ENCODE results near the gene TMEM190. TPM values are rescaled to one million over a fixed set of nuclear protein-coding genes. Genes with fewer than 3 reads are reported as not detected.

Gene TMEM190
- total and polyA plus RNA-seq, 10 of the 15 experiments (the other 5 are each of a cell fraction or from before 2014, with no cell fraction given): not detected

DNA sequence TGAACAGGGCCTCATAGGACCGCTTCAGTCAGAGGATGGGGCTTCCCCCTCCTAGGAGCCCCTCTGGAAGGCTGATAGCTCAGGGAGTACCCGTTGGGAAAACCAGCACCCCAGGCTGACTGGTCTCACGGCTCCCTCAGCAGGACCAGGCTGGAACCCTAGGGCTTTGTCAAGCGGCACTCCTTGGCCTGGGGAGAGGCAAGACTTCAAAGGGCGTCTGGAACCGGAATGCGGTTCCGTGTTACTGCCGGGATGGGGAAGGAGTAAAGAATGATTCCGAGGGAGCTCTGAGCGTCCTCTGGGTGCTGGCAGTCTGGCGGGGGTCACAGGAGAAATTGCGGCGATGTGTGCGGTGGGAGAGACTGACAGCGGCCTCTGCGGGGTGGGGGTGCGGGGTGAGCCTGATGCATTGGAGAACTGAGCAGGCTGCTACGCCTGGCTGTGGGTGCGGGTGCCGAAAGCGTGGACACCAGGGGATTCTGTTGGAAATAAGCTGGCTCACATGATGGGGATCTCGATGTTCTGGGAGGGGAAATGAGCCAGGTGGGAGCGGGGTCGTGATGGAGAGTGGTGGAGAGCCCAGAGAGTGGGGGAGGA, 24.0 kb upstream of the TMEM190 start:
- Histone ChIP-seq H3K4me1 (ENCODE audit: control insufficient read depth, insufficient read depth, low read length) (no peaks in the 10 kb centered on the region; the same call in 1 of the 2 replicates), H4K20me1 (ENCODE audit: control insufficient read depth, insufficient read depth) (no peaks in the 10 kb centered on the region; the same call in 1 of the 2 replicates), H3K79me2 (ENCODE audit: control insufficient read depth, insufficient read depth, low read length) (no peaks in the 10 kb centered on the region), H3K27ac (ENCODE audit: control insufficient read depth, insufficient read depth) (no peak overlapping the region), H3K4me3 (no peak overlapping the region), H3K4me2 (ENCODE audit: control insufficient read depth, insufficient read depth) (no peak overlapping the region), H3K9me3 (replicated peaks; ENCODE audit: control insufficient read depth, insufficient read depth, low read length) (no peaks in the 10 kb centered on the region), H2AFZ (ENCODE audit: control insufficient read depth, low read depth, low read length) (no peak overlapping the region), H3K27me3 (replicated peaks in 1 of 2; ENCODE audit: control insufficient read depth in 2 of 2, insufficient read depth in 2 of 2, low read length in 1 of 2) (peaks cover 4 to 13% of the 10 kb centered on the region in 2 experiments; a peak in 3 of 4 replicates), H3K36me3 (ENCODE audit: control insufficient read depth in 2 of 2, insufficient read depth in 2 of 2, low read length in 1 of 2) (no peaks in the 10 kb centered on the region), H3K9ac (ENCODE audit: control insufficient read depth, insufficient read depth, low read length) (no peak overlapping the region)
- in situ Hi-C loops (cut with MboI): no loop called here
- no peak for ATAC-seq
- ChIA-PET SMC1A (ENCODE audit: uncharacterized antibody, unreplicated experiment) (interaction anchor here (1.1 kb wide), 1 partner anchor 13 kb away, joined by 3 read pairs; the partner anchor contains the start of gene KMT5C), CTCF (no interaction called here), RAD21 (ENCODE audit: unreplicated experiment) (no interaction called here), POLR2A (no interaction called here)
- FAIRE-seq: no peak
- no peak for DNase-seq (ENCODE audit: low read depth, low spot score)
- BruUV-seq (replicated peaks): no TSS peak
- TF ChIP-seq, protein P1, sequence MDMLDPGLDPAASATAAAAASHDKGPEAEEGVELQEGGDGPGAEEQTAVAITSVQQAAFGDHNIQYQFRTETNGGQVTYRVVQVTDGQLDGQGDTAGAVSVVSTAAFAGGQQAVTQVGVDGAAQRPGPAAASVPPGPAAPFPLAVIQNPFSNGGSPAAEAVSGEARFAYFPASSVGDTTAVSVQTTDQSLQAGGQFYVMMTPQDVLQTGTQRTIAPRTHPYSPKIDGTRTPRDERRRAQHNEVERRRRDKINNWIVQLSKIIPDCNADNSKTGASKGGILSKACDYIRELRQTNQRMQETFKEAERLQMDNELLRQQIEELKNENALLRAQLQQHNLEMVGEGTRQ (IDR thresholded peaks at IDR 0.05; ENCODE audit: borderline replicate concordance, low read depth, low read length): no peak
- TF ChIP-seq SMAD5 (IDR thresholded peaks at IDR 0.05; ENCODE audit: low read depth): no peak
- TF ChIP-seq EED (IDR thresholded peaks at IDR 0.05; ENCODE audit: low read depth): no peak
- TF ChIP-seq NFYB (IDR thresholded peaks at IDR 0.05; ENCODE audit: insufficient read depth, low read depth, low read length): no peak
- no peak for TF ChIP-seq RCOR1 (conservative IDR thresholded peaks at IDR 0.05; ENCODE audit: low read depth, low read length)
- TF ChIP-seq STAT1 (conservative IDR thresholded peaks at IDR 0.05): no peak
- no peak for TF ChIP-seq SMARCA5 (IDR thresholded peaks at IDR 0.05)
- TF ChIP-seq BCL11A (IDR thresholded peaks at IDR 0.05; ENCODE audit: low read depth, low read length): no peak
- TF ChIP-seq NFIC (IDR thresholded peaks at IDR 0.05; ENCODE audit: low read depth, low read length): no peak
- TF ChIP-seq, protein P2, sequence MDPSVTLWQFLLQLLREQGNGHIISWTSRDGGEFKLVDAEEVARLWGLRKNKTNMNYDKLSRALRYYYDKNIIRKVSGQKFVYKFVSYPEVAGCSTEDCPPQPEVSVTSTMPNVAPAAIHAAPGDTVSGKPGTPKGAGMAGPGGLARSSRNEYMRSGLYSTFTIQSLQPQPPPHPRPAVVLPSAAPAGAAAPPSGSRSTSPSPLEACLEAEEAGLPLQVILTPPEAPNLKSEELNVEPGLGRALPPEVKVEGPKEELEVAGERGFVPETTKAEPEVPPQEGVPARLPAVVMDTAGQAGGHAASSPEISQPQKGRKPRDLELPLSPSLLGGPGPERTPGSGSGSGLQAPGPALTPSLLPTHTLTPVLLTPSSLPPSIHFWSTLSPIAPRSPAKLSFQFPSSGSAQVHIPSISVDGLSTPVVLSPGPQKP (IDR thresholded peaks at IDR 0.05; ENCODE audit: low read depth, low read length): no peak
- no peak for TF ChIP-seq JUNB (IDR thresholded peaks at IDR 0.05)
- TF ChIP-seq, protein P3, sequence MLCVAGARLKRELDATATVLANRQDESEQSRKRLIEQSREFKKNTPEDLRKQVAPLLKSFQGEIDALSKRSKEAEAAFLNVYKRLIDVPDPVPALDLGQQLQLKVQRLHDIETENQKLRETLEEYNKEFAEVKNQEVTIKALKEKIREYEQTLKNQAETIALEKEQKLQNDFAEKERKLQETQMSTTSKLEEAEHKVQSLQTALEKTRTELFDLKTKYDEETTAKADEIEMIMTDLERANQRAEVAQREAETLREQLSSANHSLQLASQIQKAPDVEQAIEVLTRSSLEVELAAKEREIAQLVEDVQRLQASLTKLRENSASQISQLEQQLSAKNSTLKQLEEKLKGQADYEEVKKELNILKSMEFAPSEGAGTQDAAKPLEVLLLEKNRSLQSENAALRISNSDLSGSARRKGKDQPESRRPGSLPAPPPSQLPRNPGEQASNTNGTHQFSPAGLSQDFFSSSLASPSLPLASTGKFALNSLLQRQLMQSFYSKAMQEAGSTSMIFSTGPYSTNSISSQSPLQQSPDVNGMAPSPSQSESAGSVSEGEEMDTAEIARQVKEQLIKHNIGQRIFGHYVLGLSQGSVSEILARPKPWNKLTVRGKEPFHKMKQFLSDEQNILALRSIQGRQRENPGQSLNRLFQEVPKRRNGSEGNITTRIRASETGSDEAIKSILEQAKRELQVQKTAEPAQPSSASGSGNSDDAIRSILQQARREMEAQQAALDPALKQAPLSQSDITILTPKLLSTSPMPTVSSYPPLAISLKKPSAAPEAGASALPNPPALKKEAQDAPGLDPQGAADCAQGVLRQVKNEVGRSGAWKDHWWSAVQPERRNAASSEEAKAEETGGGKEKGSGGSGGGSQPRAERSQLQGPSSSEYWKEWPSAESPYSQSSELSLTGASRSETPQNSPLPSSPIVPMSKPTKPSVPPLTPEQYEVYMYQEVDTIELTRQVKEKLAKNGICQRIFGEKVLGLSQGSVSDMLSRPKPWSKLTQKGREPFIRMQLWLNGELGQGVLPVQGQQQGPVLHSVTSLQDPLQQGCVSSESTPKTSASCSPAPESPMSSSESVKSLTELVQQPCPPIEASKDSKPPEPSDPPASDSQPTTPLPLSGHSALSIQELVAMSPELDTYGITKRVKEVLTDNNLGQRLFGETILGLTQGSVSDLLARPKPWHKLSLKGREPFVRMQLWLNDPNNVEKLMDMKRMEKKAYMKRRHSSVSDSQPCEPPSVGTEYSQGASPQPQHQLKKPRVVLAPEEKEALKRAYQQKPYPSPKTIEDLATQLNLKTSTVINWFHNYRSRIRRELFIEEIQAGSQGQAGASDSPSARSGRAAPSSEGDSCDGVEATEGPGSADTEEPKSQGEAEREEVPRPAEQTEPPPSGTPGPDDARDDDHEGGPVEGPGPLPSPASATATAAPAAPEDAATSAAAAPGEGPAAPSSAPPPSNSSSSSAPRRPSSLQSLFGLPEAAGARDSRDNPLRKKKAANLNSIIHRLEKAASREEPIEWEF (IDR thresholded peaks at IDR 0.05; ENCODE audit: insufficient replicate concordance, low read depth, low read length): no peak
- intact Hi-C loops (cut with micrococcal nuclease; ENCODE audit: unreplicated experiment): no loop called here
- WGBS (ENCODE audit: insufficient coverage, insufficient replicate concordance, low lambda C conversion rate, missing lambda C conversion rate): 55% methylated on average over 21 of the region's 25 CpGs

Measured in GM12878 (cell line).